Measurements from ENCODE around the gene SRGAP2B.
"Not testable (repeated sequence)": the region's sequence is repeated elsewhere in the genome, so short reads cannot be mapped to it uniquely, and the experiment has no call there.

Gene SRGAP2B

DNA sequence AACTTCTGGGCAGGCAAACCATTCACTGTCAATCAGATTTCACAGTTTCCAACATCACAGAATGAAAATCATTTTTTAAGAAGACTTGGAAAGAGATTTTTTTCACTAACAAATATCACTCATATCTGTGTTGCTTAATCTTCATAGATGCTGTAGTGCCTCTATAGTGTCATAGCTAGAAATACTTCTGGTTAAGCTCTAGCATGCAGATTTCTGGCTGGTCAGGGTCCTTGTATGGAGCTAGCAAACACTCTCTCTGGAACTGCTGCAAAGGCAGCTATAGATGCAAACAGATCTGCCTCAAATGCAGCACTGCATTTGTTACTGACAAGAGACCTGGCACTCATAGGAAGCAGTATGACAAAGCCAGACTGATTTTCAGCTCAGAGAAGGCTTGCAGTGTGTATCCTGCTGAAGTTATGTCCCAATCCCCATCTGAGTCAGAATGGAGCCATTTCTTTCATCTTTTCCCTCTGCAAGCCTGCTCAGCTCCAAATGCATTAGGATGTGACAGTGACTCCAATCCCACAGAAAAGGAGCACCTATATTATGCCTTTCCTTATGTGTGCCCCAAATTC is 99.2 kb downstream of the SRGAP2B start:
- DNase-seq (ENCODE audit: low read depth) = not testable (repeated sequence)

DNA sequence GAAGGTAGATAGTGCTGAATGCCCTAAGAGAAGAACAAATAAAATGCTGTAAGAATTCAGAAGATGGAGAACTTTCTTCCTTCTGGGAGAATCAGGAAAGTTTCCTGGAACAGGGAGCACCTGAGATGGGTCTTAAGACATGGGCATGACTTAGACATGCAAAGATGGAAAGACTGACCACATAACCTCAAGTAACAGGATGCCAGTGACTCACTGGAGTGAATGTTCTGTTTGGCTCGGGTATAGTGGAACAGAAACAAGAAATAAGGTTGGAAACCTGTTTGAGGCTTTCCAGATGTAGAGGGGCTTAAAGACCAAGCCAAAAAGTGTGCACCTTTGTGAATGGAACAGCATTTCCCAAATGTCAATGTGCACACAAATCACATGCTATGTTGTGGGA is 102.2 kb downstream of the SRGAP2B start:
- not testable (repeated sequence) for DNase-seq (ENCODE audit: low read depth)

DNA sequence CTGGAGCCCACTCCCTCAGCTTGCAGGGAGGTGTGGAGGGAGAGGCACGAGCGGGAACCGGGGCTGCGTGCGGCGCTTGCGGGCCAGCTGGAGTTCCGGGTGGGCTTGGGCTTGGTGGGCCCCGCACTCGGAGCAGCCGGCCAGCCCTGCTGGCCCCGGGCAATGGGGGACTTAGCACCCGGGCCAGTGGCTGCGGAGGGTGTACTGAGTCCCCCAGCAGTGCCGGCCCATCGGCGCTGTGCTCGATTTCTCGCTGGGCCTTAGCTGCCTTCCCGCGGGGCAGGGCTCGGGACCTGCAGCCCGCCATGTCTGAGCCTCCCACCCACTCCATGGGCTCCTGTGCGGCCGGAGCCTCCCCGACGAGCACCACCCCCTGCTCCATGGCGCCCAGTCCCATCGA is 104.5 kb downstream of the SRGAP2B start:
- not testable (repeated sequence) for DNase-seq (ENCODE audit: low read depth)

DNA sequence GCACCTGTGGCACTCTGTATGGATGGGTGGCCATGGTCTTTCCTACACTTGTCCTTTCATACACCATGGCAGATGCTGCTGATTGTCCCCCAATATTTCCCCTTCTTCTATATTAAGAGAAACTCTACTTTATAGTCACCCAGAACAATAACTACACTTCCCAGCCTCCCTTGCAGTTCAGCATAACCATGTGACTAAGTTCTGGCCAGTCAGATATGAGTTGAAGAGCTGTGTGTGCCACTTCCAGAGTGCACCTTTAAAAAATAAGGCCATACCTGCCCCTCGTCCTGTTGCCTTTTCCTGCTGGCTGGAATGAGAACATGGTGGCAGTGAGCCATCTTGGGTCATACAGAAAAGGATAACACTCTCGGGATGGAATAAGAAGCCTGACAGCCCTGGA is 108.0 kb downstream of the SRGAP2B start:
- not testable (repeated sequence) for DNase-seq (ENCODE audit: low read depth)

DNA sequence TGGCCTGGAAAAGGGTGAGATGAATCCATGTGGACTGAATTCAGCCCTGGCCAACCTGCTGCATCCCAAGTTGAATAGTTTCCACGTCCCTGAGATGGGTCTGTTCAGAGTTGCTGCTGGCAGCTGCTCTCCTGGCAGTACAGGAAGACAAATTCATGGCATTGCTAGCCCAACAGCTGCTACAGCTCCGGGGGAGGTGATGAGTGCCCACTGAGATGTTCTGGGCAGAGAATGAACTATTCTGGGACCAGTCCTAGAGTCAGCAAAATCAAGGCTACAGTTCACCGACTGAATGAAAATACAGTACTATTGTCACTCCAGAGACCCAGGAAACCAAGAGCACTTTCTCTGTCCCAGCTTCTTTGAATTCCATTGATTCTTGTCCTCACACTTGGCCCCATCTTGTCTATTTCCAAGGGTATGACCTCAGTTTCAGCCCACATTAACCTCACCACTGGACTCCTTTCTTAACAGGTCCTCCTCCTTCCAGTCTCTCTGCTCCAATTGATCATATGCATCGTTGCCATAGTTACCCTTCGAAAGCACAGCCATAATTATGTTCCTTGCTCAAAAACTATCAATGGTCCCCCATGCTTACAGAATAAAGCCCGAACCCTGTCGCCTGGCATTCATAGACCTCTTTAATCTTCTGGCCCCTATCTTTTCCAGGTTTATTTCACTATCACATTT is 108.8 kb downstream of the SRGAP2B start:
- not testable (repeated sequence) for DNase-seq (ENCODE audit: low read depth)

DNA sequence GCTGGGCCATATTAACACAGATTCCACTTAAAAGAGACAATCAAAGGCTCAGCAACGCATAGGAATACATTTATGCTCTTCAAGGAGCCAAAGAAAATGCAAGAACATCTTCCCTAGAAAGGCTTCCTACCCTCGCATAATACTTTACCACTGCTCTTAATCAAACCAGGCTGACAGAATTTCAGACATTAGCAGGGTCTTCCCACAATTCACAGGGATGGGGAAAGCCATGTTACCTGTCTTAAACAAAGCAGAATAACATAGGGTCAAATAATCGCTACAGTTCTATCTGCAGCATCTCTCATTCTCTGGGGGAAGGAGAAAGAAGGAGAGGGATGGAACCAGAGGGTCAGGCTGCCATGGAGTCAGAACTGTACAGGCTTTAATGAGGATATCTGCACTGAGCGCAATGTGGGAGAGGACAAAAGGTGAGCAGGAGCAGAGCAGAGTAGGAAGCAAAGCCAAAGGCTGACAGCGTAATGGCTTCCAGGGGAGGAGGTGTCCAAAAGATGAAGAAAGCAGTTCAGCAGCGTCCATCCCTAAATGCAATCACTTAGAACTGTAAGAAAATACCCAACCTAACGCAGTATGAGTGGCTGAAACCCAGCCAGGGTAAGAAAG is 109.5 kb downstream of the SRGAP2B start:
- not testable (repeated sequence) for DNase-seq (ENCODE audit: low read depth)

DNA sequence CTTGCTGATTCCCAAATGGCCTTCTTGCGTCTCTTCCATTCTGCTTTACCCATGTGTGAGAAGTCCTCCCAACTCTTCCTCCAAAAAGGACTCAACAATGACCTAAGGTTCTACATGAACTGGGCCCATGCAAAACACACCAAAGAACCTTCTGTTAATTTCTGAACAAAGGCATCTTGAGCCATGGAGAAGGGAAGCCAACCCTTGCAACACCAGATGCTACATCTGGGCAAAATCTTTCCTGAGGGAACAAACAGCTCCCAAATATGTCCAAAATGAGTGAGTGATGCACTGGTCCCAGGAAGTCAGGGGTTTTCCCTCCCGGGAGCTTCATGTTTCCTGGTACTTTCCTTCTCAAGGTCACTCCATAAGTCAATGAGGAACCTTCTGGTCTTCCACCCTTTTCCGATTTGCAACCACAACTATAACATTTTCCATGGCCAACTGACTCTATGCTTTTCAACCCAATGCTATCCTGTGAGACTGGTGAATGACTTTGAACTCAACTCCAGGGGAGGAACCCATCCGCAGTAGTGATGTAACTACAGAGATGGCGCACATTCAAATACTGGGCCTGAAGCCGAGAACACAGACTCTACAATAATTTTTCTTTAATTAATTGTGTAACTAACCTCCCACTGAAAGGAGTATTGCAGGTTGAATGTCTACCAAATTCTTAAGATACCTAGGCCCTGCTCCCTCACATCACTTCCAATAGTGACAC is 112.2 kb downstream of the SRGAP2B start:
- not testable (repeated sequence) for DNase-seq (ENCODE audit: low read depth)

DNA sequence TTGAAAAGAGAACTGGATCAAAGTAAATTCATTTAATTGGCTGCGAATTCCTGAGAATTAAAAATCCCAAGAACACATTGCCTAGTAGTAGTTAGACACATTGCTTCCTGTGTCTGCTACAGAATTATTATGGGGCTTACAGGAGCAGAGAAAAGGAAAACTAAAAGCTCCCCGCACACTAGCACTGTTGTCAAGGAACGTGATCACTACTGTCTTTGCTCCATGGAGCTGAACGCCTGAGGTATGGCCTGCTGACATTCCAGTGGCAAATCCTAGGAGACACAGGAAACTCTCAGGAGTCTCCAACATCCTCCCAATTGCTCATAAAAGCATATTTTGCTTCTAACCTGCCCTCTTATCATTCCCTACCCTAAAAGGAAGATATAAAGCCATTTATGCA is 114.0 kb downstream of the SRGAP2B start:
- DNase-seq (ENCODE audit: low read depth) = not testable (repeated sequence)

DNA sequence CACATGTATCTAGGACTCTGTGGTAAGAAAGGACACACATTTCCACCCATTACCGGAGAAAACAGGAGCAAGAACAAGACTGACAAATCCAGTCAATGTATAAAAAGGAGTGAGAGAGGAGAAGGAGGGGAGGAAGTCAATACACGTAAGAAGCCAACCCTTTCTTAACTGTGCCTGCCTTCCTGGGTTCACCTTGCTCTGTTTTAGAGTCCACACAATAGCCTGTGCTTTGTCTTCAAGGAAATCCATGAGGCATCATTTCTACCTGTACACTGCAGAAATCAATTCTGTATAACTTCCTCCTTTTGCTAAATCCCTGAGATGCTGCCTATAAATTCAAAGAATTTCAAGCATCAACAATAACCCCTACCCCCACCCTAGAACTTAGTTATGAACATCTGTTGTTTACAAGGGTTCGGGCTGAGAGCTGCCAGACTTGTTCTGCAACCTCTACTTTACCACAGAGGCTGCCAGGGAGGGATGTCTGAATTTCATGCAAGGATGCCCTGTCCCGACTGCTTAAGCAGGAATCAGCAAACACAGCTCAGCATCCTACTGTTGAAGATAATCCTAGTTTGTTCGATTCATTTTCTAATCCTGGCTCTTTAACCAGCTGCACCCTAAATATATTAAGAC is 115.0 kb downstream of the SRGAP2B start:
- DNase-seq (ENCODE audit: low read depth) = not testable (repeated sequence)

DNA sequence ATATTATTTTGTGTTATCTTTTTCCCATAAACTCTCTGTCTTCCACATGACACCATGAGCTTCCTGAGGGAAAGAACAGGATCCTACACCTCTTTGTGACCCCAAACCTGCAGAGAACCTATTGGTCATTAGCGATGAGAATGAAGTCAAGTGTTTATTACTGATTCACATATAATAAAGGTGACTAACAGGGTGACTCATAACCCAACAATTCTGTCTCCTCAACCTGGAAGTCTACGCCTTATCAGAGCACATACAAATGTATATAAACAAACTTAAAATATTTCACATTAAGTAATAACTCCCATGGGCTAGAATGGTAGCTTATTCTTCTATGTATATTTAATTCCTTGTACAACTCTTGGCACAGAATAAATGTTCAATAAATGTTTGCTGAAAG is 117.3 kb downstream of the SRGAP2B start:
- DNase-seq (ENCODE audit: low read depth) = not testable (repeated sequence)

DNA sequence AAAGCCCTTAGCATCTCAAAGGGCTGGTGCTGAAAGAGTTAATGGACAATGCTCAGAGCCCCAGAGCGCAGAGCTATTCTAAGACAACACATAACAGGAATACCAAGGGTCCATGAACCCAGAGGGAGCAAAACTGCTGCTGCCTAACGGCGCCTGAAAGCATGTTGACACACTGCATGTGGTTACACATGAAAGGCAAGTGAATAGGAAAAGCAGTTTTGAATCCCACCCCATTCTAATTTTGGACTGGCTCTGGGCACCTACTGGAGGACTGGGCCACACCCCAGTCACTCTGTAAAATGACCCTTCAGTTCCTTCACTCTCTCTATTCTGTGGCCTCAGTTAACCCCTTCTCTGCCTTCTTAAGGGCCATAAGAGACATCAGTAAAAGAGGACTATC is 123.2 kb downstream of the SRGAP2B start:
- DNase-seq (ENCODE audit: low read depth) = not testable (repeated sequence)

DNA sequence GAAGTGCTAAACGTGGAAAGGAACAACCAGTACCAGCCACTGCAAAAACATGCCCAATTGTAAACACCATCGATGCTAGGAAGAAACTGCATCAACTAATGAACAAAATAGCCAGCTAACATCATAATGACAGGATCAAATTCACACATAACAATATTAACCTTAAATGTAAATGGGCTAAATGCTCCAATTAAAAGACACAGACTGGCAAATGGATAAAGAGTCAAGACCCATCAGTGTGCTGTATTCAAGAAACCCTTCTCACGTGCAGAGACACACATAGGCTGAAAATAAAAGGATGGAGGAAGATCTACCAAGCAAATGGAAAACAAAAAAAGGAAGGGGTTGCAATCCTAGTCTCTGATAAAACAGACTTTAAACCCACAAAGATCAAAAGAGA is 128.6 kb downstream of the SRGAP2B start:
- not testable (repeated sequence) for DNase-seq (ENCODE audit: low read depth)

DNA sequence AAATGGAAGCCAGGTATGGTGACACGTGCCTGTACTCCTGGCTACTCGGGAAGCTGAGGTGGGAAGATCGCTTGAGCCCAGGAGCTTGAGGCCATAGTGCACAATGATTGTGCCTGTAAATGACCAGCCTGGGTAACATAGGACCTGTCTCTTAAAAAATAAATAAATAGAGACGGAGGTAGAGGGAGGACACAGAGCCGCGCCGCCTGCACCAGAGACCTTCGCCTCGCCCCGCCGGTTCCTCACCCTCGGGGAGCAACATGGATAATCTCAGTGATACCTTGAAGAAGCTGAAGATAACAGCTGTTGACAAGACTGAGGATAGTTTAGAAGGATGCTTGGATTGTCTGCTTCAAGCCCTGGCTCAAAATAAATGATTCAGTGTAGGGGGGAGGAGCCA is 130.4 kb downstream of the SRGAP2B start:
- not testable (repeated sequence) for DNase-seq (ENCODE audit: low read depth)

DNA sequence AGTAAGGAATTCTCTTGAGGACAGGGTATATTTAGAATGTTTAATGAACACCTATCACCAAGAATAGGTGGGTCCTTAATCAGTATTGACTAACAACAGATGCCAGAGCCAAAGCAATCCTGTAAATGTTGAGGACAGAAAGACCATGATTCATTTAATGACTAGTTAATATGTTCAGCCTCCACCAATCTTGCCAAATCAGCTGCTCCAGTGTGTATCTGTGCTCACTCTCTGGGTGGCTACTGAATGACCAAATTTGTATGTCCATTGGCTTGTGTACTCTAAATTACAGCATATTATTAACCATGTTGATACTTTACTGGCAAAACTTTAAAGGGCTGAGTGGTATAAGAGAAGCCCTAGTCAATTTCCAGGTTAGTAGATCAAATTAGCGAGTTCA is 130.9 kb downstream of the SRGAP2B start:
- DNase-seq (ENCODE audit: low read depth) = not testable (repeated sequence)

DNA sequence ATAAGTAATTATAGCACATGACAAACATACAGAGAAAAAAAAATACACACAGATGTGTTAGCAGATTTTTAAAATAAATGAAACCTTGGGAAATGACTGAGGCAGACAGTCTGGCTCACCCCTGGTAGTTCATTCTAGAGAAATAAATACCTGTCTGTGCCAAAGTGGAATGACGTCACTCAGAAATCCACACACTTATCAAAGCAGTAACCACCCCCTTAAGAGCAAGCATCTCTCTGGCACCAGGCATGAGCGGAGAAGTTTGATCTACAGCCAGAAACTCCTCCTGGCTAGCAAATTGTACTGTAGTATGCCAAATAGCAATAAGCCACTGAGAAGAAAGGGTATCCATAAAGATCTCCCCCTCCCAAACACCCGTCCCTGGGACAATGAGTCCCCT is 131.6 kb downstream of the SRGAP2B start:
- DNase-seq (ENCODE audit: low read depth) = not testable (repeated sequence)

DNA sequence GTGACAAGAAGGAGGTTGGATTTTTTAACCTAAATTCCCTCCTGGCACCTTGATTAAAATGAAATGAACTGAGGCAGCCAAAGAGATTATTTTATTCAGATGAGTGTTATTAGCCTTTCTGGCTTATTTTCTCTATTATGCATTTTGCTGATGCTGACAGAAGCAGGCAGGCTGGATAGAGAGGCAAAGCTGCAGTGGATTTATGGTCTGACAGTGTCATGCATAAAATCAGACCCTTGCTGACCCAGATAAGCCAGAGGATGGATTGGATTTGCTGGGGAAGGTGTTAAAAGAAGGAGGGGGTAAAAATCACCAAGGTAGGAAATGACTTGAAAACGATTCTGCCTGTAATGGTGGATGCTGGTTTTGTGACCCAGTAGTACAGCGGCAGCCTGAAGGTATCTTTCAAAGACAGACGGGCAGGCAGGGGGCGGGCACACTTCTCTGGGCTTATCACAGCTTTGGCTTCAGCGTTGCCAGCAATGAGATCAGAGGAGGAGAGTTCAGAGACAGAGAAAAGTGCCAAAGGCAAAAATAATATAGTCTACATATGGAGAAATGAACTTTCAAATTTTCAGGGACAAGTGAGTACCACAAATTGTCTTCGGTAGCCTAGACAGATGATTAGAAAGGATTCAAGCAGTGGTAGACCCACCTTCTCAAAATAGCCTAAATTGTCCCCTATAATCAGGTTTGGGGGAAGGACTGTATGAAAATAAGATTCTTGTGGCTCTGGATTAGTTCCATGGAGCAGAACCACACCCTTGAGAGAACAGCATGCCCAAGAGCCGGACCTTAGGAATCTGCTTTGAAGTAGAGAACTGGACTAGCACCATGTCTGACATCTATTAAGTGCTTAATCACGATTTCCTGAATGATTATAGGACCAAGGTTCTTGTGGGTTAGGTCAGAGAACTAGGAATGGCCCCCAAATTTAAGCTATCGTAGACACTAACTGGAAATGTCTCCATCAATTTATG is 133.2 kb downstream of the SRGAP2B start:
- DNase-seq (ENCODE audit: low read depth) = not testable (repeated sequence)

DNA sequence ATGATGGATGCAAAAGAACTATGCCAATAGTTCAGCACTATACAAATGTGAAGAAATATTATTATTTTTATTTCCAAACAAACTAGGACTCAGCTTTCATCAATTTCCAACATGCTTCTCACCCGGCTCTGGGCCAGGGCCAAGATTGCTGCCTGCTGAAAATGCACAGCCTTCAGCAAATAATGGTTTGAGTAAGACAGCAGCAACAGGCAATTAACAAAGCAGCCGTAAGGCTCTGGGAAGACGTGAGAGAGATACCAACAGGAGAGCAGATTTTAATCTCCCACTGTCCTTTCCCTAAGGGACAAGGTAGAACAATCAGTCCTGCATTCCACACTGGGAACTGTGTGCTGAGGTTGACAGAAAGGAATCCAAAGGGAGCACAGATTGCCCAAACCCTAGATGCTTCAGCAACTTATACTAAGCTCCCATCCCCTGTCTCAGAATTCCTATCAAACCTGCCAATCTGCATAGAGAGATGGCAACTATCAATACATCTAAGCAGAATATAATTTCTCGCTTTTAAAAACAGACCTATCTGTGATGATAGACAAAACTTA is 134.1 kb downstream of the SRGAP2B start:
- not testable (repeated sequence) for DNase-seq (ENCODE audit: low read depth)

DNA sequence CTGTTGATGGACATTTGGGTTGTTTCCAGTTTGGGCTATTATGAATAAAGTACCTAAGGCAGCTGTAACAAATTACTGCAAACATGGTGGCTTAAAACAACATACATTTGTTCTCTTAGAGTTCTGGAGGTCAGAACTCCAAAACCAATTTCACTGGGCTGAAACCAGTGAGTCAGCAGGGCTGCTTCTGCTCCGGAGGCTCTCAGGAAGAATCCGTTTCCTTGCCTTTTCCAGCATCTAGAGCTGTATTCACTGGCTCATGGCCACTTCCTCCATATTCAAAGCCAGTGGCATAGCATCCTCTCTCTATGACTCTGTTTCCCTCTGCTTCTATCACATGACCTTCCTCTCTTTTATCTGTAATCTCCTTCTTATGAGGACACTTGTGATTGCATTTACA is 146.7 kb downstream of the SRGAP2B start:
- not testable (repeated sequence) for DNase-seq (ENCODE audit: low read depth)

DNA sequence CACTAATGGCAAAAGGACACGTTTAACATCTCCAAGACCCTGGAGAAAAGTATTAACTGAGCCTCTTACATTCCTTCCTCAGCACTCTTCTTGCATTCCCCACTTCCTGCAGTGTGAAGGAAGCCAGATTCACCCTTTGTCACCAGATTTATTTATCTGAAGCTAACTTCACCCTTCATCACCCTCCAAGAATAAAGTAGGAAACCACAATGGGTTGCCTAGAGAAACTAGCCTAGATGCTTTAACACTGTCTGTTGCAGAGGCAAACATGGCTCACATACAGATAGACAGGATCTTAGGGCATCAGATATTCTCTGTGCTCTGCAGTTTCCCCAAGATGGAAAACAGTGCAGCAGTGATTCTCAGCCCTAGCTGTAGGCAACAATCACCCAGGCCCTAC is 147.6 kb downstream of the SRGAP2B start:
- DNase-seq (ENCODE audit: low read depth) = not testable (repeated sequence)

All from CMK (cell line).